Liver (tissue), 3 donors: Measurements from ENCODE around the gene ACTL8.

Experiments
- CTCF ChIP-seq: fragments of 150-350 bp; IDR thresholded peaks from 2 replicates; pipeline ENCODE4 v1.5.1; 2017; ENCODE audit warnings: improper control_type of control experiment, low read depth, low read length; ENCODE audit not compliant: missing input control
- MAX ChIP-seq: IDR thresholded peaks from 2 replicates; pipeline ENCODE4 v1.6.1; 2016; ENCODE audit warnings: antibody characterized with exemption
- NR2F2 ChIP-seq: IDR thresholded peaks from 2 replicates; pipeline ENCODE4 v1.6.1; 2016; ENCODE audit warnings: antibody characterized with exemption
- donor health status: healthy.
- donor health status: healthy.

GRCh38 chr1:17846341-17846740, 91.2 kb downstream of the ACTL8 start:
- TF ChIP-seq CTCF, result no peak
- no peak for TF ChIP-seq MAX
- TF ChIP-seq NR2F2, result no peak
